ENCODE results near the gene ENPEP. TPM values are rescaled to one million over a fixed set of nuclear protein-coding genes. Genes with fewer than 3 reads are reported as not detected.

Gene ENPEP
- total and polyA plus RNA-seq, 12 donors: 2.5 to 9.0 (median 4.9) TPM

DNA sequence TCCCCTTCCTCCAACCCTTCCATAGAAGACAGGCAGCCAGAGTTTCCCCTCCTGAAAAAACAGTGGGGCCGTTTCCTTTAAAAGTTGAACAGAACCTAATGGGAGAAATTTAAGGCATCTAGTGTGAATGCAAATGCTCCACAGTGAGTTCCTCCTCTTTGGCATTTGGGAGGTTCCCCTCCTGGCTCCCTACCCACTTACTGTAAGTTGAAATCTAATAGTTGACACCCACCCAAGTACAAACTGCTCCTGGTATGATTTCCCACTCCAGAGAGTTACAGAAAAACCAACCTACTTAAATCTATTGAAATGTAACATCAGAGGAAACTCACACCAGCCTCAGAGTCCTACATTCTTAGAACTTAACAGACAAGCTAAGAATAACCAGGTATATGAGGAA lies 17.6 kb downstream of the ENPEP start:
- 4 to 20% (median 10%) methylated on average over 1 of the region's 1 CpG for WGBS, 4 donors

GRCh38 chr4:110498420-110498819 lies 22.5 kb downstream of the ENPEP start:
- no peaks in the 10 kb centered on the region for H3K36me3 ChIP-seq (replicated peaks in 1 of 2)
- WGBS, 4 donors: 75 to 94% (median 85%) methylated on average over 5 of the region's 5 CpGs
- H3K4me3 ChIP-seq: no peak overlapping the region
- H3K27ac ChIP-seq: no peak overlapping the region
- no peak for DNase-seq
- no peaks in the 10 kb centered on the region for H3K9me3 ChIP-seq (replicated peaks in 1 of 3)
- H3K27me3 ChIP-seq: peaks cover 6% of the 10 kb centered on the region
- H3K4me1 ChIP-seq (replicated peaks in 1 of 2): no peaks in the 10 kb centered on the region
- TF ChIP-seq, protein P1, sequence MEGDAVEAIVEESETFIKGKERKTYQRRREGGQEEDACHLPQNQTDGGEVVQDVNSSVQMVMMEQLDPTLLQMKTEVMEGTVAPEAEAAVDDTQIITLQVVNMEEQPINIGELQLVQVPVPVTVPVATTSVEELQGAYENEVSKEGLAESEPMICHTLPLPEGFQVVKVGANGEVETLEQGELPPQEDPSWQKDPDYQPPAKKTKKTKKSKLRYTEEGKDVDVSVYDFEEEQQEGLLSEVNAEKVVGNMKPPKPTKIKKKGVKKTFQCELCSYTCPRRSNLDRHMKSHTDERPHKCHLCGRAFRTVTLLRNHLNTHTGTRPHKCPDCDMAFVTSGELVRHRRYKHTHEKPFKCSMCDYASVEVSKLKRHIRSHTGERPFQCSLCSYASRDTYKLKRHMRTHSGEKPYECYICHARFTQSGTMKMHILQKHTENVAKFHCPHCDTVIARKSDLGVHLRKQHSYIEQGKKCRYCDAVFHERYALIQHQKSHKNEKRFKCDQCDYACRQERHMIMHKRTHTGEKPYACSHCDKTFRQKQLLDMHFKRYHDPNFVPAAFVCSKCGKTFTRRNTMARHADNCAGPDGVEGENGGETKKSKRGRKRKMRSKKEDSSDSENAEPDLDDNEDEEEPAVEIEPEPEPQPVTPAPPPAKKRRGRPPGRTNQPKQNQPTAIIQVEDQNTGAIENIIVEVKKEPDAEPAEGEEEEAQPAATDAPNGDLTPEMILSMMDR (IDR thresholded peaks at IDR 0.05): no peak
- TF ChIP-seq POLR2A (IDR thresholded peaks at IDR 0.05): no peak
- intact Hi-C loops (cut with DNase I): no loop called here

More for the DNA sequence above, 17.6 kb downstream of the ENPEP start:
- no peak for DNase-seq
- peaks cover 6% of the 10 kb centered on the region for H3K27me3 ChIP-seq
- intact Hi-C loops (cut with DNase I): no loop called here
- TF ChIP-seq, protein P1 (IDR thresholded peaks at IDR 0.05): no peak
- TF ChIP-seq POLR2A (IDR thresholded peaks at IDR 0.05): no peak
- no peaks in the 10 kb centered on the region for H3K4me1 ChIP-seq (replicated peaks in 1 of 2)
- H3K27ac ChIP-seq: no peak overlapping the region
- no peaks in the 10 kb centered on the region for H3K9me3 ChIP-seq (replicated peaks in 1 of 3)
- no peaks in the 10 kb centered on the region for H3K36me3 ChIP-seq (replicated peaks in 1 of 2)
- no peak overlapping the region for H3K4me3 ChIP-seq

GRCh38 chr4:110499126-110499525 lies 23.2 kb downstream of the ENPEP start:
- no peak overlapping the region for H3K27ac ChIP-seq
- no peak for DNase-seq
- H3K9me3 ChIP-seq (replicated peaks in 1 of 3): no peaks in the 10 kb centered on the region
- peaks cover 6% of the 10 kb centered on the region for H3K27me3 ChIP-seq
- no peak overlapping the region for H3K4me3 ChIP-seq
- no peak for TF ChIP-seq POLR2A (IDR thresholded peaks at IDR 0.05)
- TF ChIP-seq, protein P1 (IDR thresholded peaks at IDR 0.05): no peak
- intact Hi-C loops (cut with DNase I): no loop called here
- H3K36me3 ChIP-seq (replicated peaks in 1 of 2): no peaks in the 10 kb centered on the region
- 54 to 69% (median 65%) methylated on average over 4 of the region's 4 CpGs for WGBS, 4 donors
- H3K4me1 ChIP-seq (replicated peaks in 1 of 2): no peaks in the 10 kb centered on the region

DNA sequence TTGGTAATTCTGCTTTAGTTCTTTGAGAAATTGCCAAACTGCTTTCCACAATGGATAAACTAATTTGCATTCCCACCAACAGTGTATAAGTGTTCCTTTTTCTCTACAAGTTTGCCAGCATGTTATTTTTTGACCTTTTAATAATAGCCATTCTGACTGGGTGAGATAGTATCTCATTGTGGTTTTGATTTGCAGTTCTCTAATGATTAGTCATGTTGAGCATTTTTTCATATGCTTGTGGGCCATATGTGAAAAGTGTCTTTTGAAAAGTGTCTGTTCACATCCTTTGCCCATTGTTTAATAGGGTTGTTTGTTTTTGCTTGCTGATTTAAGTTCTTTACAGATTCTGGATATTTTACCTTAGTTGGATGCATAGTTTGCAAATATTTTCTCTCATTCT lies 25.9 kb downstream of the ENPEP start:
- Histone ChIP-seq H3K27me3 (peaks cover 6% of the 10 kb centered on the region), H3K27ac (no peak overlapping the region), H3K4me3 (no peak overlapping the region), H3K4me1 (replicated peaks in 1 of 2) (no peaks in the 10 kb centered on the region), H3K36me3 (replicated peaks in 1 of 2) (no peaks in the 10 kb centered on the region), H3K9me3 (replicated peaks in 1 of 3) (no peaks in the 10 kb centered on the region)
- TF ChIP-seq POLR2A (IDR thresholded peaks at IDR 0.05): no peak
- TF ChIP-seq, protein P1 (IDR thresholded peaks at IDR 0.05): no peak
- intact Hi-C loops (cut with DNase I): no loop called here
- DNase-seq: no peak

Data from adrenal gland (tissue), 12 donors.